Kidney epithelial cell (primary cell): ENCODE results near the gene ATF2. TPM values are rescaled to one million over a fixed set of nuclear protein-coding genes. Genes with fewer than 3 reads are reported as not detected.

Experiments used
- DNase-seq: peaks from one replicate; pipeline ENCODE4 v3.0.0-alpha.2; 2010; ENCODE audit warnings: low read depth
- H3K27me3 ChIP-seq: 2 replicates; pipeline ENCODE4 v1.6.0; 2011; ENCODE audit warnings: low read length; ENCODE audit not compliant: control insufficient read depth, insufficient read depth
- H3K36me3 ChIP-seq: 2 replicates; pipeline ENCODE4 v1.5.1; 2011; ENCODE audit warnings: low read length; ENCODE audit not compliant: control insufficient read depth, insufficient read depth
- H3K4me3 ChIP-seq: 2 replicates; pipeline ENCODE4 v1.5.1; 2011; ENCODE audit warnings: low read depth, mild to moderate bottlenecking, control low read depth, low read length
- total RNA-seq: library from RNA; depleted of rRNA; stranded (reverse); fragments of >200 nt; gene quantifications from 2 replicates; pipeline ENCODE4 v1.2.3, GENCODE V29; 2015
- TF ChIP-seq, protein P1 (sequence below): IDR thresholded peaks from 2 replicates; pipeline ENCODE4 v1.5.1; 2011; ENCODE audit warnings: mild to moderate bottlenecking, moderate library complexity, low read length, control low read depth, inconsistent platforms; ENCODE audit not compliant: insufficient read depth, poor library complexity, severe bottlenecking

The ATF2 gene
- total RNA-seq, 1 donor from 2014 or later, result 35.1 TPM

GRCh38 chr2:175037941-175038340 is 130.1 kb downstream of the ATF2 start:
- no peaks in the 10 kb centered on the region for H3K36me3 ChIP-seq
- DNase-seq, result no peak
- H3K27me3 ChIP-seq, result no peaks in the 10 kb centered on the region
- no peak overlapping the region for H3K4me3 ChIP-seq
- TF ChIP-seq, protein P1, sequence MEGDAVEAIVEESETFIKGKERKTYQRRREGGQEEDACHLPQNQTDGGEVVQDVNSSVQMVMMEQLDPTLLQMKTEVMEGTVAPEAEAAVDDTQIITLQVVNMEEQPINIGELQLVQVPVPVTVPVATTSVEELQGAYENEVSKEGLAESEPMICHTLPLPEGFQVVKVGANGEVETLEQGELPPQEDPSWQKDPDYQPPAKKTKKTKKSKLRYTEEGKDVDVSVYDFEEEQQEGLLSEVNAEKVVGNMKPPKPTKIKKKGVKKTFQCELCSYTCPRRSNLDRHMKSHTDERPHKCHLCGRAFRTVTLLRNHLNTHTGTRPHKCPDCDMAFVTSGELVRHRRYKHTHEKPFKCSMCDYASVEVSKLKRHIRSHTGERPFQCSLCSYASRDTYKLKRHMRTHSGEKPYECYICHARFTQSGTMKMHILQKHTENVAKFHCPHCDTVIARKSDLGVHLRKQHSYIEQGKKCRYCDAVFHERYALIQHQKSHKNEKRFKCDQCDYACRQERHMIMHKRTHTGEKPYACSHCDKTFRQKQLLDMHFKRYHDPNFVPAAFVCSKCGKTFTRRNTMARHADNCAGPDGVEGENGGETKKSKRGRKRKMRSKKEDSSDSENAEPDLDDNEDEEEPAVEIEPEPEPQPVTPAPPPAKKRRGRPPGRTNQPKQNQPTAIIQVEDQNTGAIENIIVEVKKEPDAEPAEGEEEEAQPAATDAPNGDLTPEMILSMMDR, result no peak

DNA sequence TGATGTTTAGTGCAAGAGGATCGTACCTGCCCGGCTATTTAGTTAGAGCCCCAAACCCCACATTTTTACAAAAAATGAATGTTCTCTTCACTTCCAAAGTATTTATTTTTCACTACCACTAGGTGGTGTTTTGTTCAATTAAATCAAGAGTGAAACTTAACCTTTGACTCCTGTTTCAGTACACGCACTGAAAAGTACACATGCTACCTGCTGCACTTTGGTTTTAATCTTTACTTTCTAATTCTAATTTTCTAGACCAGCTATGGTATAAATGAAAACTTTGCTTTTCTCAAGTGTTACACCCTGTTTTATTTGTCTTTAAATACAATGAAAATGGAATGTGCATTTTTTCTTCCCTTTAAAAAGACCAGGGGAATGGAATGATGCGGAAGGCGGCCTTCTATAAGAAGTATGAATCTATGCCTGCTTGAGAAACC is 131.4 kb downstream of the ATF2 start:
- DNase-seq, result no peak
- Histone ChIP-seq H3K36me3 (no peaks in the 10 kb centered on the region), H3K4me3 (no peak overlapping the region), H3K27me3 (no peaks in the 10 kb centered on the region)
- TF ChIP-seq, protein P1, result peak; percentile 42

DNA sequence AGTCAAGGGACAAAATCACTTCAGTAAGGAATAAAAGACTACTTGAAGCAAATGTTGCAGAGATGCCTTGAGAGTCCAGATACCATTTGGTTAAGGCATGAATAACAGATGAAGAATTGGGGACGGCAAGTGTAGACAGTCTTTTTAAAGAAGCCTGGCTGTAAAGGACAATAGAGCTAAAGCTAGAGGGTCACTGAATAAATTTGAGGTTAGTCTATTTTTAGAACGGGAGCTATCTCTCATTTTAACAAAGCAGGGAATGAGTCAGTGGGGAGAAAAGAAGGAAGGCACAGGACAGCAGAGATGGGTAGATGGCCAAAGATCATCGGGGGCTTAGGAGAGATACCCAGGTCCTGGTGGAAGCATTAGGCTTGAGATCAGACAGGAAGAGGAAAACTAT is 132.2 kb downstream of the ATF2 start:
- TF ChIP-seq, protein P1, result no peak
- no peak overlapping the region for H3K4me3 ChIP-seq
- no peak for DNase-seq
- no peaks in the 10 kb centered on the region for H3K27me3 ChIP-seq
- no peaks in the 10 kb centered on the region for H3K36me3 ChIP-seq

GRCh38 chr2:175034716-175035115 is 133.3 kb downstream of the ATF2 start:
- TF ChIP-seq, protein P1, result no peak
- no peaks in the 10 kb centered on the region for H3K27me3 ChIP-seq
- no peaks in the 10 kb centered on the region for H3K36me3 ChIP-seq
- no peak overlapping the region for H3K4me3 ChIP-seq
- DNase-seq, result no peak

DNA sequence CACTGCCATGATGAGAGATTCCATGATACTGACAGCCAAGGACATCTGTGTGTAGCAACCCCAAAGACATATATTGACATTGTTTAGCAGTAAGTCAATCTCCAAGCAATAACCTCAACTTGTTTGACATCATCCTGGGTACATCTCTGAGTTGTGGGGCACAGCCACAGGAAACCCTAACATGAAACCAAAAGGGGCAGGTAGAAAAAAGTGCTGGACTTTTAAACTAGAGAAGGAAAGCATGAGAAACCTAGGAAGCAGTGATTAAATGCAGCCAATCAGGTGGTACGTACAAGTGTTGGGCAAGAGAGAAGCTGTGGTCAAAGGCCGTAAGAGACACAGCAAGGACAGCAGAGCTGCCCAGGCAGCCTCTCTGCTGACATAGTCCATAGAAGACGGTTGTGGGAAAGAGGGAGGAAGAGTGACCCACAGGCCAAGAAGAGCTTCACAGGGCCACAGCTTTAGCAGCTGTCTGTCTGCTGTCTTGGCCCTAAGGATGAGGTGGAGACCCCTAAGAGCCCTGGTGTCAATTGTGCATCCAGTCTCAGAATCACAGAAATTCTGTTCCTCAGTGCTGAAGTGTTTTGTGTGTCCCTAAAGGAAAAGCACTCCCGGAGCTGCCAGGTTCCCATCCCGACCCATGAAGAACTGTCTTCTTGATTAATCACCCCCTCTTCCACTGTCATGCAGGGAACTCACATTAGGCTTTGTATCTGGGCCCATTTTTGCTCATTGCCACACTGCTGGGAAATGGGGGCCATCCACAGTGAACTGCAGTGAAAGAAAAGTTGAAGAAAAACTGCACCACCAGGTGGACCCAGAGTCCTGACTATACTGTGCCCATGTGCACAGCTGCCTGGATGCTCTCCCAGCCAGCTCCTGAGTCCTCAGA is 137.4 kb downstream of the ATF2 start:
- DNase-seq, result no peak
- no peak overlapping the region for H3K4me3 ChIP-seq
- no peaks in the 10 kb centered on the region for H3K36me3 ChIP-seq
- TF ChIP-seq, protein P1, result peak; percentile 58
- H3K27me3 ChIP-seq, result no peaks in the 10 kb centered on the region
